ENCODE data around the gene STUM. TPM values are rescaled to one million over a fixed set of nuclear protein-coding genes. Genes with fewer than 3 reads are reported as not detected.
A peak's percentile ranks its signal among the peaks of the same experiment; 100 is the strongest.

The STUM gene
- total RNA-seq, 4 donors from 2014 or later, result 0.15 to 3.2 (median 0.34) TPM

GRCh38 chr1:226520640-226521355 lies 27.8 kb upstream of the STUM start:
- Histone ChIP-seq H3K4me1 (no peaks in the 10 kb centered on the region), H3K9me3 (peaks cover 0 to 5% (median 0%) of the 10 kb centered on the region in 3 donors), H3K27me3 (peaks cover 0 to 29% (median 0%) of the 10 kb centered on the region in 4 donors), H3K4me3 (no peak overlapping the region), H3K27ac (no peak overlapping the region), H3K36me3 (no peaks in the 10 kb centered on the region)
- DNase-seq, result no peak
- TF ChIP-seq POLR2A (IDR thresholded peaks at IDR 0.05) (no peak), CTCF (IDR thresholded peaks at IDR 0.05) (no peak)
- WGBS, 2 donors, result 50 to 87% methylated on average over 5 to 7 of the region's 9 CpGs
- intact Hi-C loops (cut with DNase I), result no loop called here

GRCh38 chr1:226523646-226524406 lies 24.7 kb upstream of the STUM start:
- Histone ChIP-seq H3K27ac (peak overlapping the region in 1 of 4 donors; percentile 54), H3K27me3 (peaks cover 0 to 20% (median 0%) of the 10 kb centered on the region in 4 donors), H3K9me3 (peaks cover 0 to 5% (median 0%) of the 10 kb centered on the region in 3 donors), H3K4me1 (peaks cover 0 to 5% (median 0%) of the 10 kb centered on the region in 3 donors), H3K4me3 (no peak overlapping the region), H3K36me3 (no peaks in the 10 kb centered on the region)
- TF ChIP-seq CTCF (IDR thresholded peaks at IDR 0.05) (no peak), POLR2A (IDR thresholded peaks at IDR 0.05) (no peak)
- 78 to 79% methylated on average over 7 to 8 of the region's 8 CpGs for WGBS, 2 donors
- intact Hi-C loops (cut with DNase I), result no loop called here
- no peak for DNase-seq

DNA sequence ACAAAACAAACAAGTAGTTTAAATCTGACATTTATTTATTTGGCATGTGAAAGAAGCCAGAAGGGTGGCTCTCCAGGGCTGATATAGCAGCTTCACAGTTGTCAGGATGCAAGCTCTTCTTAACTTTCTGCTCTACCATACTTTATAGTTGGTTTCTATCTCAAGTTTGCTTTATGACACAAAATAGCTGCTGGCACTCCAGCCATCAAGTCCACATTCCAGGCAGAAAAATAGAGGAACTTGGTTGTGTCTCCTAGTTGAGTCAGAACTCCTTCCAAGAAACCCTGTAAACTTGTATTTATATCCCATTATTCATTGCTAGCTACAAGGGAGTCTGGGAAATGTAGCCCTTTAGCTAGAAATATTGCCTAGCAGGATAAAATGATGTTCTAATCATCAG lies 24.0 kb upstream of the STUM start:
- TF ChIP-seq CTCF (IDR thresholded peaks at IDR 0.05), result no peak
- TF ChIP-seq POLR2A (IDR thresholded peaks at IDR 0.05), result no peak
- Histone ChIP-seq H3K4me1 (peaks cover 0 to 5% (median 0%) of the 10 kb centered on the region in 3 donors), H3K4me3 (no peak overlapping the region), H3K36me3 (no peaks in the 10 kb centered on the region), H3K9me3 (peaks cover 0 to 5% (median 0%) of the 10 kb centered on the region in 3 donors), H3K27ac (no peak overlapping the region), H3K27me3 (peaks cover 0 to 13% (median 0%) of the 10 kb centered on the region in 4 donors)
- no peak for DNase-seq
- intact Hi-C loops (cut with DNase I), result no loop called here

GRCh38 chr1:226525750-226526149 lies 22.8 kb upstream of the STUM start:
- DNase-seq, result no peak
- Histone ChIP-seq H3K27ac (no peak overlapping the region), H3K27me3 (peaks cover 0 to 17% (median 0%) of the 10 kb centered on the region in 4 donors), H3K9me3 (peaks cover 0 to 5% (median 0%) of the 10 kb centered on the region in 3 donors), H3K4me1 (peaks cover 0 to 5% (median 0%) of the 10 kb centered on the region in 3 donors), H3K4me3 (no peak overlapping the region), H3K36me3 (no peaks in the 10 kb centered on the region)
- TF ChIP-seq CTCF (IDR thresholded peaks at IDR 0.05) (no peak), POLR2A (IDR thresholded peaks at IDR 0.05) (no peak)
- WGBS, 2 donors, result 76 to 95% methylated on average over 3 of the region's 3 CpGs
- intact Hi-C loops (cut with DNase I), result no loop called here
